ENCODE measurements around the gene IGF2BP3. TPM values are rescaled to one million over a fixed set of nuclear protein-coding genes. Genes with fewer than 3 reads are reported as not detected.

IGF2BP3 gene
- polyA plus RNA-seq, 1 donor (not counting 4 experiments of a cell fraction or from before 2014, with no cell fraction given), result 22.3 TPM

DNA sequence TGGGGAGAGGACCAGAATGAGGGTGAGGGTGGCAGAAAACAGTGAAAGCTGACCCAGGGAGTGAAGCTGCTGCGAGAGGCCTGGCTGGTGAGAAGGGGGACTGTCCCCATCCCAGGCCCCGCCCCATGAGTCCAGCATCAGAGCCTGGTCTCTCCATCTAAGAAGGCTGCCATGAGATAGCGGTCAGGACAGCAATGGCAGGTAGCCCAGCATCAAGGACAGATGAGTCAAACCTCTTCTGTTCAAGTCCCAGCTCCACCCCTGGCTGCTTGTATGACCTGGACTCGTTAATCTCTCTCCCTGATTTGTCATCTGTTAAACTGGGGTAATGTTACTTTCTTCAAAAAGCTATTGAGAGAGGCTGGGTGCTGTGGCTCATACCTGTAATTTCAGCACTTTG lies 201.5 kb downstream of the IGF2BP3 start:
- Histone ChIP-seq H3K36me3 (ENCODE audit: control insufficient read depth in 2 of 2, extremely low read depth in 1 of 2, insufficient read depth in 2 of 2, low read length in 2 of 2) (peaks cover 0 to 26% of the 10 kb centered on the region in 2 experiments), H2AFZ (ENCODE audit: control insufficient read depth, low read length) (no peak overlapping the region), H3K9ac (ENCODE audit: control insufficient read depth, extremely low read depth, insufficient read depth, low read length) (no peak overlapping the region), H3K4me2 (ENCODE audit: control insufficient read depth, extremely low read depth, insufficient read depth, low read depth, low read length) (no peak overlapping the region), H4K20me1 (ENCODE audit: control insufficient read depth, extremely low read depth, insufficient read depth, low read length) (no peaks in the 10 kb centered on the region), H3K4me1 (ENCODE audit: control insufficient read depth, extremely low read depth, insufficient read depth, low read length) (peaks cover 4% of the 10 kb centered on the region), H3K9me3 (ENCODE audit: control insufficient read depth, low read depth, low read length) (no peaks in the 10 kb centered on the region), H3K9me1 (ENCODE audit: control insufficient read depth, extremely low read depth, insufficient read depth, low read length) (no peaks in the 10 kb centered on the region), H3K27ac (ENCODE audit: control insufficient read depth, insufficient read depth, low read length) (no peak overlapping the region), H3K4me3 (ENCODE audit: control insufficient read depth in 2 of 3, extremely low read depth in 1 of 3, insufficient read depth in 2 of 3, low read depth in 1 of 3, low read length in 3 of 3) (no peak overlapping the region), H3K27me3 (ENCODE audit: control insufficient read depth, extremely low read depth, insufficient read depth, low read length) (no peaks in the 10 kb centered on the region), H3K79me2 (ENCODE audit: control insufficient read depth, insufficient read depth, low read length) (no peaks in the 10 kb centered on the region)
- FAIRE-seq (no peak), DNase-seq (ENCODE audit: low read depth, low spot score) (no peak)
- dilution Hi-C loops (cut with MboI; ENCODE audit: extremely low pct_ligation_motif_present, low sequenced_read_pairs), result no loop called here
- TF ChIP-seq, protein P1, sequence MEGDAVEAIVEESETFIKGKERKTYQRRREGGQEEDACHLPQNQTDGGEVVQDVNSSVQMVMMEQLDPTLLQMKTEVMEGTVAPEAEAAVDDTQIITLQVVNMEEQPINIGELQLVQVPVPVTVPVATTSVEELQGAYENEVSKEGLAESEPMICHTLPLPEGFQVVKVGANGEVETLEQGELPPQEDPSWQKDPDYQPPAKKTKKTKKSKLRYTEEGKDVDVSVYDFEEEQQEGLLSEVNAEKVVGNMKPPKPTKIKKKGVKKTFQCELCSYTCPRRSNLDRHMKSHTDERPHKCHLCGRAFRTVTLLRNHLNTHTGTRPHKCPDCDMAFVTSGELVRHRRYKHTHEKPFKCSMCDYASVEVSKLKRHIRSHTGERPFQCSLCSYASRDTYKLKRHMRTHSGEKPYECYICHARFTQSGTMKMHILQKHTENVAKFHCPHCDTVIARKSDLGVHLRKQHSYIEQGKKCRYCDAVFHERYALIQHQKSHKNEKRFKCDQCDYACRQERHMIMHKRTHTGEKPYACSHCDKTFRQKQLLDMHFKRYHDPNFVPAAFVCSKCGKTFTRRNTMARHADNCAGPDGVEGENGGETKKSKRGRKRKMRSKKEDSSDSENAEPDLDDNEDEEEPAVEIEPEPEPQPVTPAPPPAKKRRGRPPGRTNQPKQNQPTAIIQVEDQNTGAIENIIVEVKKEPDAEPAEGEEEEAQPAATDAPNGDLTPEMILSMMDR (optimal IDR thresholded peaks at IDR 0.05 in 1 of 3, IDR thresholded peaks at IDR 0.05 in 1 of 3, conservative IDR thresholded peaks at IDR 0.05 in 1 of 3; ENCODE audit: extremely low read depth in 1 of 3, insufficient read depth in 2 of 3, low read length in 3 of 3), result no peak
- no peak for TF ChIP-seq EZH2 (IDR thresholded peaks at IDR 0.05; ENCODE audit: low read length)

DNA sequence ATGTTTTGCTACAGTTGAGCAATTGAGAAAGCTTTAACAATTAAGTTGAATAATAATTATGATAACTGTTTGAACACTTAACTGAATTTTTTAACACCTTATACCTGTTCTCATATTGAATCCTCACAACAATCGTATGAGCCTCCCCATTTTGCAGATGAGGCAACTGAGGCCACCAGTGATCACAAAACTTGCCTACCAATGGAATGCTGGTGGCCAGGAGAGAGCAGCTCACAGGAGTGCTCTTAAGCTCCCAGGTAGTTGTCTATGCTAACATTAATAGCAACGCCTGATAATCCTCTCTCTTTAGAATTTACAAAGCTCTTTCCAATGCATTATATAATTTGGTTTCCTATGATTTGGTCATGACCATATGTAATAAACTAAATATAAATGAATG lies 202.1 kb downstream of the IGF2BP3 start:
- FAIRE-seq, result no peak
- dilution Hi-C loops (cut with MboI; ENCODE audit: extremely low pct_ligation_motif_present, low sequenced_read_pairs), result no loop called here

More for the DNA sequence above, 202.1 kb downstream of the IGF2BP3 start:
- Histone ChIP-seq H3K4me2 (ENCODE audit: control insufficient read depth, extremely low read depth, insufficient read depth, low read depth, low read length) (no peak overlapping the region), H3K4me3 (ENCODE audit: control insufficient read depth in 2 of 3, extremely low read depth in 1 of 3, insufficient read depth in 2 of 3, low read depth in 1 of 3, low read length in 3 of 3) (no peak overlapping the region), H2AFZ (ENCODE audit: control insufficient read depth, low read length) (no peak overlapping the region), H3K4me1 (ENCODE audit: control insufficient read depth, extremely low read depth, insufficient read depth, low read length) (peaks cover 1% of the 10 kb centered on the region), H3K9me3 (ENCODE audit: control insufficient read depth, low read depth, low read length) (no peaks in the 10 kb centered on the region), H3K27ac (ENCODE audit: control insufficient read depth, insufficient read depth, low read length) (no peak overlapping the region), H3K9me1 (ENCODE audit: control insufficient read depth, extremely low read depth, insufficient read depth, low read length) (no peaks in the 10 kb centered on the region), H4K20me1 (ENCODE audit: control insufficient read depth, extremely low read depth, insufficient read depth, low read length) (no peaks in the 10 kb centered on the region), H3K9ac (ENCODE audit: control insufficient read depth, extremely low read depth, insufficient read depth, low read length) (no peak overlapping the region), H3K27me3 (ENCODE audit: control insufficient read depth, extremely low read depth, insufficient read depth, low read length) (no peaks in the 10 kb centered on the region), H3K79me2 (ENCODE audit: control insufficient read depth, insufficient read depth, low read length) (no peaks in the 10 kb centered on the region), H3K36me3 (ENCODE audit: control insufficient read depth in 2 of 2, extremely low read depth in 1 of 2, insufficient read depth in 2 of 2, low read length in 2 of 2) (peaks cover 0 to 26% of the 10 kb centered on the region in 2 experiments)
- DNase-seq (ENCODE audit: low read depth, low spot score), result no peak
- TF ChIP-seq, protein P1 (optimal IDR thresholded peaks at IDR 0.05 in 1 of 3, IDR thresholded peaks at IDR 0.05 in 1 of 3, conservative IDR thresholded peaks at IDR 0.05 in 1 of 3; ENCODE audit: extremely low read depth in 1 of 3, insufficient read depth in 2 of 3, low read length in 3 of 3), result no peak
- no peak for TF ChIP-seq EZH2 (IDR thresholded peaks at IDR 0.05; ENCODE audit: low read length)

Measured in keratinocyte (primary cell).